PFSK-1 (cell line): ENCODE results near the gene MOV10.

Experiments used
- FOXP2 ChIP-seq: optimal IDR thresholded peaks from 2 replicates; pipeline ENCODE3; 2011; ENCODE audit warnings: borderline replicate concordance, control low read depth, inconsistent platforms; ENCODE audit not compliant: insufficient read depth; ENCODE audit errors: extremely low read length, extremely low read depth
- POLR2AphosphoS5 ChIP-seq: IDR thresholded peaks from 2 replicates; pipeline ENCODE4 v1.6.1; 2012; ENCODE audit warnings: low read depth, mild to moderate bottlenecking, control low read depth, low read length, moderate library complexity
- SIN3A ChIP-seq: IDR thresholded peaks from 2 replicates; pipeline ENCODE4 v1.6.1; 2012; ENCODE audit warnings: mild to moderate bottlenecking, low read length, moderate library complexity, borderline replicate concordance; ENCODE audit not compliant: insufficient read depth
- TAF1 ChIP-seq: IDR thresholded peaks from 2 replicates; pipeline ENCODE4 v1.6.1; 2012; ENCODE audit warnings: low read length, control low read depth, borderline replicate concordance; ENCODE audit not compliant: insufficient read depth
- TF ChIP-seq, protein P1 (sequence below), 2 experiments: IDR thresholded peaks; 2 replicates each; pipeline versions ENCODE4 v1.6.1 to v1.8.0; 2011 to 2012; ENCODE audit warnings: low read depth in 2 of 2, low read length in 2 of 2, control low read depth in 1 of 2, inconsistent platforms in 1 of 2, mild to moderate bottlenecking in 1 of 2, moderate library complexity in 1 of 2; ENCODE audit not compliant: insufficient read depth in 1 of 2

Gene MOV10

DNA sequence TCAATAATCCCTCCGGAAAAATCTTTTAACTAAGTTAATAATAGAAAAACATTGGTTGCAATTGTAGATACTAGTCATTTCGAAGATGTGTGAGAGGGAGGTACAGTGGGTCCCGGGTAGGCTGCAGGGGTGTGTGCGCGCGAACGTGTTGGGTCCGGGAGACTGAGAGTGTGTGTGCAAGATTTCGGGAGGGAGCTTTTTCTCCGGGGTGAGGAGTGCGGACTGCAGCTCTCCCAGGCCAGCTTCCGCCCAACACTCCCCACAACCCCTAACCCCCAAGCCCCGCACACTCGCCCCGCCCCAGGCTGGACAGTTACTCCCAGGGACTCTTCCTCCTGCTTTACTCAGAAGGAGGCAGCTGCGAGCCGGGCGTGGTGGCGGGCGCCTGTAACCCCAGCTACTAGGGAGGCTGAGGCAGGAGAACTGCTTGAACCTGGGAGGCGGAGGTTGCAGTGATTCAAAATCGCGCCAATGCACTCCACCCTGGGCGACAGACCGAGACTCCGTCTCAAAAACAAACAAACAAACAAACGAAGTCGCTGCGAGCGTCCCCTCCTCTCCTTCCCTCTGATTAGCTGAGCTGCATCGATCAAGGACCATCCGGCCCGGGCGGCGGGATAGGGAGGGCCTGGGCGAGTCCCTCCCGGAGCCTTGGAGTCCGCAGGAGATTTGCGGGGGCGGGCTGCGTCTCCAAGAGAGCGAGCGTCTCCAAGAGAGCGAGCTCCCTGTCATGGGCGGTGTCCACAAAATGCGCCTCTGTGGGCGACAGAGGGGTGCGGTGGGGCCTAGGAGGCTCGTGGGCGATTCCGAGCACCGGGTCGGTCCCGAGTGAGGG is 68.9 kb downstream of the MOV10 start:
- no peak for TF ChIP-seq TAF1
- no peak for TF ChIP-seq FOXP2
- no peak for TF ChIP-seq POLR2AphosphoS5
- no peak for TF ChIP-seq SIN3A
- TF ChIP-seq, protein P1, sequence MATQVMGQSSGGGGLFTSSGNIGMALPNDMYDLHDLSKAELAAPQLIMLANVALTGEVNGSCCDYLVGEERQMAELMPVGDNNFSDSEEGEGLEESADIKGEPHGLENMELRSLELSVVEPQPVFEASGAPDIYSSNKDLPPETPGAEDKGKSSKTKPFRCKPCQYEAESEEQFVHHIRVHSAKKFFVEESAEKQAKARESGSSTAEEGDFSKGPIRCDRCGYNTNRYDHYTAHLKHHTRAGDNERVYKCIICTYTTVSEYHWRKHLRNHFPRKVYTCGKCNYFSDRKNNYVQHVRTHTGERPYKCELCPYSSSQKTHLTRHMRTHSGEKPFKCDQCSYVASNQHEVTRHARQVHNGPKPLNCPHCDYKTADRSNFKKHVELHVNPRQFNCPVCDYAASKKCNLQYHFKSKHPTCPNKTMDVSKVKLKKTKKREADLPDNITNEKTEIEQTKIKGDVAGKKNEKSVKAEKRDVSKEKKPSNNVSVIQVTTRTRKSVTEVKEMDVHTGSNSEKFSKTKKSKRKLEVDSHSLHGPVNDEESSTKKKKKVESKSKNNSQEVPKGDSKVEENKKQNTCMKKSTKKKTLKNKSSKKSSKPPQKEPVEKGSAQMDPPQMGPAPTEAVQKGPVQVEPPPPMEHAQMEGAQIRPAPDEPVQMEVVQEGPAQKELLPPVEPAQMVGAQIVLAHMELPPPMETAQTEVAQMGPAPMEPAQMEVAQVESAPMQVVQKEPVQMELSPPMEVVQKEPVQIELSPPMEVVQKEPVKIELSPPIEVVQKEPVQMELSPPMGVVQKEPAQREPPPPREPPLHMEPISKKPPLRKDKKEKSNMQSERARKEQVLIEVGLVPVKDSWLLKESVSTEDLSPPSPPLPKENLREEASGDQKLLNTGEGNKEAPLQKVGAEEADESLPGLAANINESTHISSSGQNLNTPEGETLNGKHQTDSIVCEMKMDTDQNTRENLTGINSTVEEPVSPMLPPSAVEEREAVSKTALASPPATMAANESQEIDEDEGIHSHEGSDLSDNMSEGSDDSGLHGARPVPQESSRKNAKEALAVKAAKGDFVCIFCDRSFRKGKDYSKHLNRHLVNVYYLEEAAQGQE (IDR thresholded peaks at IDR 0.05; ENCODE audit: insufficient read depth in 1 of 2, low read depth in 2 of 2, low read length in 2 of 2): no peak

DNA sequence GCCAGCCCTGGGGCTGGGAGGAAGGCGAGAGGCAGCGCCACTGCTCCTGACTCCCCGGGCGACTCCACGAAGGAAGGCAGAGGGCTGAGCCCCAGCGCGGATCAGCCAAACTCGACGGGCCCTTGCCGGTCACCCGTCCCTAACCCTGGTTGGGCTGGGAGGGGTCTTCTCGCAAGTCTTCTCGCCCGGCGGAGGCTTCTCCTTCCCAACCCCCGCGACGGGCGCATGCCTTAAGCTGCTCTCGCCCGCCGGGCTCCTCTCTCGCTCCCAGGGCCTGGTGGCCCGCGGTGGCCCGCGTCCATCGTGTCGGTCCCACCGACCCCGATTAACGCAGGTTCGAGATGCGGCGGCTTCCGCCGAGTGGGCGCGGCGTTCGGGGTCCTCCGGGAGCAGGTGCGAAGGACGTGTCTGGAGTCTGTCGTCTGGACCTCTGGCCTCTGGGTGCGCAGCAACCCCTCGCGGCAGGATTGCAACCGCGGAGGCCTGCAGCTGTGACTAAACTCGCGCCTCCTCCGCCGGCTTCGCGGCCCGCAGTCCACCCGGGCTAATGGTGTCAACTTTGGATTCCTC is 69.6 kb downstream of the MOV10 start:
- TF ChIP-seq, protein P1 (IDR thresholded peaks at IDR 0.05; ENCODE audit: insufficient read depth in 1 of 2, low read depth in 2 of 2, low read length in 2 of 2): no peak
- no peak for TF ChIP-seq POLR2AphosphoS5
- TF ChIP-seq TAF1: no peak
- no peak for TF ChIP-seq SIN3A
- no peak for TF ChIP-seq FOXP2

DNA sequence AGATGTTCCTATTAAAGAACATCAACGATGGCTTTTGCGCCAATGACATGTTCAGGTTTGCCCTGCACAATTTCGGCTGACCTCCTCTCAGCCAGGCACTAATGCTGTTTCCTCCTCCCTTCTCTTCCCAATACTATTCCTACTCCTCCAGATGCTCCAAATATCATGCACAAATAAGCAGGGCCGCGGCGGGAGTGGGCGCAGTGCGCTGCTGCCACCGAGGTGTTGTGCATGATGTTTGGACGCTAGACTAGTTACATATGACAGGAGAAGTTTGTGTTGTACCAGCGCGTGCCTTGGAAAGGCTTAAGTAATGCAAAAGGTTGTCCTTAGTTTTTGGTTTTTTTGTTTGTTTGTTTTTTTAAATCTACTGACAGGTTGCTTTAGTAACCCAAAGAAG is 73.9 kb downstream of the MOV10 start:
- TF ChIP-seq TAF1 (no peak), POLR2AphosphoS5 (no peak), FOXP2 (no peak), SIN3A (no peak)
- TF ChIP-seq, protein P1 (IDR thresholded peaks at IDR 0.05; ENCODE audit: insufficient read depth in 1 of 2, low read depth in 2 of 2, low read length in 2 of 2): no peak
